Heart left ventricle (tissue), 16 donors: ENCODE data around the gene TTLL11. TPM values are rescaled to one million over a fixed set of nuclear protein-coding genes. Genes with fewer than 3 reads are reported as not detected.

Source experiments
- ATAC-seq, 4 donors: fragments of 200-7000 bp; cut with Tn5 transposase; one replicate each; pipeline ENCODE4 v1.9.1; 2020 to 2022; ENCODE audit warnings: moderate library complexity in 4 of 4, mild to moderate bottlenecking in 3 of 4, moderate number of reproducible peaks in 1 of 4
- DNase-seq, 5 donors: peaks; one replicate each; pipeline ENCODE4 v3.0.0-alpha.2; 2020
- H3K27ac ChIP-seq, 12 donors: fragments of 200-600 bp; sonication (generic) in 4 of 12; one replicate each; pipeline versions ENCODE4 v1.5.0 to v1.8.0; 2016 to 2022; ENCODE audit warnings: mild to moderate bottlenecking in 2 of 12
- H3K27me3 ChIP-seq, 9 donors: fragments of 200-600 bp; sonication (generic) in 2 of 9; one replicate each; pipeline versions ENCODE4 v1.5.1 to v1.8.0; 2016 to 2022; ENCODE audit warnings: mild to moderate bottlenecking in 3 of 9
- H3K36me3 ChIP-seq, 9 donors: fragments of 200-600 bp; sonication (generic) in 2 of 9; one replicate each; pipeline versions ENCODE4 v1.5.0 to v1.8.0; 2018 to 2022; ENCODE audit warnings: mild to moderate bottlenecking in 2 of 9
- H3K4me1 ChIP-seq, 12 donors: fragments of 200-600 bp; sonication (generic) in 4 of 12; one replicate each; pipeline versions ENCODE4 v1.5.0 to v1.8.0; 2016 to 2022; ENCODE audit warnings: mild to moderate bottlenecking in 3 of 12
- H3K4me3 ChIP-seq, 12 donors: fragments of 200-600 bp; sonication (generic) in 4 of 12; one replicate each; pipeline versions ENCODE4 v1.5.0 to v1.8.0; 2017 to 2022; ENCODE audit warnings: mild to moderate bottlenecking in 9 of 12, moderate library complexity in 4 of 12
- H3K9me3 ChIP-seq, 12 donors: fragments of 200-600 bp; sonication (generic) in 4 of 12; one replicate each; pipeline versions ENCODE4 v1.5.0 to v1.8.0; 2016 to 2022; ENCODE audit warnings: mild to moderate bottlenecking in 1 of 12
- CTCF ChIP-seq, 12 donors: fragments of 200-600 bp; sonication (generic) in 4 of 12; IDR thresholded peaks; one replicate each; pipeline versions ENCODE4 v1.5.0 to v1.8.0; 2018 to 2022; ENCODE audit warnings: antibody characterized with exemption in 12 of 12, mild to moderate bottlenecking in 5 of 12
- POLR2A ChIP-seq, 2 donors: fragments of 450-650 bp; IDR thresholded peaks; one replicate each; pipeline ENCODE4 v1.6.1; 2017; ENCODE audit warnings: antibody characterized with exemption in 2 of 2, mild to moderate bottlenecking in 2 of 2, moderate library complexity in 2 of 2
- WGBS, 4 donors: extraction: QIAGEN DNeasy Blood & Tissue Kit in 2 of 4; methylation state at CpG; one replicate each; pipeline versions ENCODE4 v1.1.5 to v1.1.7; 2013 to 2018; 5-methylcytosine and 5-hydroxymethylcytosine counted together
- intact Hi-C, 10 donors: fragments of 100-400 bp; cut with DNase I; formaldehyde crosslinking; loops; one replicate each; pipeline versions ENCODE4 v1.11.1 to v1.14.2; 2022
- polyA plus RNA-seq, 2 donors: library from polyadenylated mRNA; stranded (reverse); fragments of 200-250 nt; gene quantifications; one replicate each; pipeline ENCODE4 v1.2.3, GENCODE V29; 2013
- total RNA-seq, 9 donors: library from RNA; depleted of rRNA in 2 of 9; stranded (reverse); fragments of >200 nt in 2 of 9; fragmentation: NEBNext Ultra II Directional in 3 of 9; extraction: Animal tissue kit (Norgen Biotek cat#: 25700) in 3 of 9; gene quantifications; one replicate each; pipeline versions ENCODE4 v1.1.0 to v1.2.4, GENCODE V29; 2016 to 2023
- donor health status: ischemic (EF 13 %, LVEDD 7.1; RV severe dilation, severe dysfunction).
- donor health status: healthy with polysubstance abuse.
- donor health status: DM: no; HTN: yes; CAD: no.
- donor health status: DM: no; HTN: no; CAD: no.
- donor health status: ischemic (EF 25% LVEDD 6.9; RV normal size, moderate dysfunction).
- donor health status: ischemic (EF 25% LVEDD 5.7; RV mildly dilated, moderate dysfunction).
- donor health status: healthy.
- donor health status: DM: yes; HTN: yes; CAD: no.
- donor health status: ischemic (EF 35%, LVEDD 5.7; RV mildly dilated, moderate dysfunction).
- donor health status: nonischemic (EF 11% LVEDD 7.7; RV severe dilation, severe dysfunction).
- donor health status: DM: yes; HTN: yes; CAD: no.
- donor health status: PGD.
- donor health status: ischemic (EF 29% LVEDD 5.4; RV normal size, mild dysfunction).
- donor health status: nonischemic (EF 23%, LVEDD 6.1; RV moderate dilation, normal function).

TTLL11 gene
- total and polyA plus RNA-seq, 11 donors = 2.7 to 10.9 (median 7.9) TPM

- 81 to 98% (median 98%) methylated on average over 5 to 6 of the region's 6 CpGs for WGBS, 4 donors
- intact Hi-C loops = no loop called here
- ATAC-seq = no peak
These were observed 179.0 kb downstream of the TTLL11 start for GRCh38 chr9:121914017-121914595.

GRCh38 chr9:121912812-121913627, 180.1 kb downstream of the TTLL11 start:
- Histone ChIP-seq H3K4me1 (no peaks in the 10 kb centered on the region), H3K4me3 (no peak overlapping the region), H3K36me3 (peaks cover 0 to 4% (median 0%) of the 10 kb centered on the region in 9 donors), H3K9me3 (no peaks in the 10 kb centered on the region), H3K27ac (no peak overlapping the region), H3K27me3 (no peaks in the 10 kb centered on the region)
- DNase-seq (no peak), ATAC-seq (no peak)
- TF ChIP-seq CTCF (IDR thresholded peaks at IDR 0.05) (no peak), POLR2A (IDR thresholded peaks at IDR 0.05) (no peak)
- intact Hi-C loops = no loop called here
- WGBS, 4 donors = 83 to 89% (median 88%) methylated on average over 4 of the region's 4 CpGs

More at GRCh38 chr9:121914017-121914595, 179.0 kb downstream of the TTLL11 start:
- TF ChIP-seq CTCF (IDR thresholded peaks at IDR 0.05) (no peak), POLR2A (IDR thresholded peaks at IDR 0.05) (no peak)
- Histone ChIP-seq H3K4me3 (no peak overlapping the region), H3K27ac (no peak overlapping the region), H3K27me3 (no peaks in the 10 kb centered on the region), H3K36me3 (peaks cover 0 to 4% (median 0%) of the 10 kb centered on the region in 9 donors), H3K4me1 (no peaks in the 10 kb centered on the region), H3K9me3 (no peaks in the 10 kb centered on the region)
- DNase-seq = no peak

- no peak for TF ChIP-seq POLR2A (IDR thresholded peaks at IDR 0.05)
- no peak for TF ChIP-seq CTCF (IDR thresholded peaks at IDR 0.05)
- intact Hi-C loops = no loop called here
- ATAC-seq = no peak
- DNase-seq = no peak
- Histone ChIP-seq H3K36me3 (no peaks in the 10 kb centered on the region), H3K9me3 (no peaks in the 10 kb centered on the region), H3K4me1 (peaks cover 0 to 11% (median 0%) of the 10 kb centered on the region in 12 donors), H3K4me3 (no peak overlapping the region), H3K27ac (no peak overlapping the region), H3K27me3 (no peaks in the 10 kb centered on the region)
- 80 to 91% (median 85%) methylated on average over 4 of the region's 4 CpGs for WGBS, 4 donors
These were observed 182.5 kb downstream of the TTLL11 start for GRCh38 chr9:121910491-121911040.

GRCh38 chr9:121909111-121909510, 184.0 kb downstream of the TTLL11 start:
- Histone ChIP-seq H3K27ac (no peak overlapping the region), H3K4me1 (peaks cover 0 to 13% (median 0%) of the 10 kb centered on the region in 12 donors), H3K27me3 (no peaks in the 10 kb centered on the region), H3K36me3 (no peaks in the 10 kb centered on the region), H3K4me3 (no peak overlapping the region), H3K9me3 (no peaks in the 10 kb centered on the region)
- TF ChIP-seq POLR2A (IDR thresholded peaks at IDR 0.05) (no peak), CTCF (IDR thresholded peaks at IDR 0.05) (no peak)
- ATAC-seq (no peak), DNase-seq (no peak)
- intact Hi-C loops = no loop called here
- 68 to 78% (median 76%) methylated on average over 5 of the region's 5 CpGs for WGBS, 4 donors
